ENCODE measurements around the gene C1QTNF6.

Gene C1QTNF6

DNA sequence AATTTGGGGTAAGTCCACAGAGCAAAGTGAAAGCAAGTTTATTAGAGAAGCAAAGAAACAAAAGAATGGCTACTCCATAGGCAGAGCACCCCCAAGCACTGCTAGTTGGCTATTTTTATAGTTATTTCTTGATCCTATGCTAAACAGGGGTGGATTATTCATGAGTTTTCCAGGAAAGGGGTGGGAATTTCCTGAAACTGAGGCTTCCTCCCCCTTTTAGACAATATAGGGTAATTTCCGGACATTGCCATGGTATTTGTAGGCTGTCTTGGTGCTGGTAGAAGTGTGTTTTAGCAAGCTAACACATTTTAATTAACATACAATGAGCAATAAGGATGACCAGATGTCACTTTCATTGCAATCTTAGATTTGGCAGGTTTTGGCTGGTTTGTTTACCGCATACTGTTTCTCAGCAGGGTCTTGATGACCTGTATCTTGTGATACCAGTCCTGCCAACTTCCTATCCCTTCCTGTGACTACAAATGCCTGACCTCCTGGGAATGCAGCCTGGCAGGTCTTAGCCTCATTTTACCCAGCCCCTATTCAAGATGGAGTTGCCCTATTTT lies 937 bp upstream of the C1QTNF6 start:
- no peak for DNase-seq

GRCh38 chr22:37187552-37187890 lies 526 bp downstream of the C1QTNF6 start:
- DNase-seq: no peak

DNA sequence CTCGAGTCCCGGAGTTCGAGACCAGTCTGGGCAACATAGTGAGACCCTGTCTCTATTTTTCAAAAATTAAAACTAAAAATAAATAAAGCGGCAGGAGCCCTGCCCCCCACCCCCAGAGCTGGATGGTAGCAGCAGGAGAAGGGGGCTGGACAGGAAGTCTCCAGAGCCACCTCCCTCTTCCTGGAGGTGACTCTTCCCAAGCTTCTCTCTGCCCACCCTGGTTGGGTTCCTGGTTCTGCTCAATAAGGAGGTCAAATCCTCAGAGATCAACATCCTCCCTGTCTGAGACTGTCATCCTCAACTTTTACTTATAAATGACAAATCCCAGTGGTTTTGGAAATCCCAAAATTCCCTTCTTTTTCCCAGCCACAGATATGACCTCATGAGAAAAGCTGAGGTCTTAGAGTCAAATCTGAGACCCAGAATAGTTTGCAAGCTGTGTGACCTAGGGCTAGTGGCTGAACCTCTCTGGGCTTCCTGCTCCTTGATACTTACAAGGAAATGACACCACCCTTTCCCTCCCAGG lies 987 bp downstream of the C1QTNF6 start:
- no peak for DNase-seq

GRCh38 chr22:37186228-37186996 lies 1.6 kb downstream of the C1QTNF6 start:
- DNase-seq: no peak

- DNase-seq: no peak
These were observed 2.3 kb downstream of the C1QTNF6 start for GRCh38 chr22:37185646-37186227.

GRCh38 chr22:37184816-37185541 lies 3.1 kb downstream of the C1QTNF6 start:
- no peak for DNase-seq

DNA sequence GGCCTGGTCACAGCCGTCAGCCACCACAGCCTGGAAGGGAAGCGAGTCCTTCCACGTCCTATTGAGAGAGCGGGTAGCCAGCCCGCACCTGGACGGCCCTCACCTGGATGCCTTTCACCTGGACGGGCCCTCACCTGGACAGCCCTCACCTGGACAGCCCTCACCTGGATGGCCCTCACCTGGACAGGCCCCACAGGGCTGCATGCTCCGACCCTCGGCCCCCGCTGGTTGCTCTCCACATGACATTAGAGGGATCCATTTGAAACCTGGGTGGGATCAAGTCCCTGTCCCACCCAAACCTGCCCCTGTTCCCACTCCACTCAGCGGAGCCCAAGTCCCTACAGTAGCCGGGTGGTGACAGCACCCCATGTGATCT lies 3.7 kb downstream of the C1QTNF6 start:
- DNase-seq: no peak

DNA sequence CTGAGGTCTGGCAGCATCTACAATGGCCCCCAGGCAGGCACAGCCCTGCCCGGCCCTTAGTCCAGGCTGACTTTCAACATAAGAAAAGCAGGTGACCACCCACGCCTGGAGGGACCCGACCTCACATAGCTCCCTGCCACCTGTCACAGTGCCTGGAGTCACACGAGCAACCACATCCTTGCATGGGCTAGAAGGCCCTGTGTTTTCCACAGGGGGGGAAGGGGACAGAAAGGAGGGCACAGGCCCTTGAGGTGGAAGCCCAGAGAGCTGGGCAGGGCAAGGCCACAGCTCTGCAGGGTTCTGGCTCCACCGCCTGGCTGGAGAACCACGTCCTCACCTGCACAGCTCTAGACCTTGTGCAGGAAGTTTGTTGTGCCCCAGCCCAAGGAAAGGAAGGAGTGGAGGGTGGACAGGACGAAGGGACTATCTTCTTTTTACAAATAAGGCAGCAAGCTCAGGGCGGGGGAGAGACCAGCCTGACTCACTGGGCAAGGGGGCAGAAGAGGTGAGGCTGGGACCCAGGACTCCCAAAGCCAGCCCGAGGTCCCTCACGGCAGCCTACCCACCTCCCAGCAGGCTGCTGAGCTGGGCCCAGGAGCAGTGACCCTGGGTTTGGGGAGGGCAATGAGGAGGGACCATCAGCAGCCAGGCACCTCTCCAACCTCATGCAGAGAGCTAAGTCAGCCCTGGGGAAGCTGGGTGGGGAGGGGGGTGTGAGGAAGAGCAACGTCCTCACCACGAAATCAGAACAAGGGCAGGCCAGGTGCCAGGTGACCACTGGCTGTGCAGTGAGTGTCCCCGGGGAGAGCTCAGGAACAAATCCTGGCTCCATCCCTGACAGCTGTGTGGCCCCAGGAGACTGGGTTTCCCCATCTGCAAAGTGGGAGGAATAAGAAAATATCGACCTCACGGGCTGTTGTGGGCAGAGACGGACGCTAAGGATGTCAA lies 4.3 kb downstream of the C1QTNF6 start:
- no peak for DNase-seq

- DNase-seq: no peak
These were observed 5.2 kb downstream of the C1QTNF6 start for GRCh38 chr22:37182949-37183245.

- DNase-seq: no peak
These were observed 5.7 kb downstream of the C1QTNF6 start for GRCh38 chr22:37182101-37182948.

DNA sequence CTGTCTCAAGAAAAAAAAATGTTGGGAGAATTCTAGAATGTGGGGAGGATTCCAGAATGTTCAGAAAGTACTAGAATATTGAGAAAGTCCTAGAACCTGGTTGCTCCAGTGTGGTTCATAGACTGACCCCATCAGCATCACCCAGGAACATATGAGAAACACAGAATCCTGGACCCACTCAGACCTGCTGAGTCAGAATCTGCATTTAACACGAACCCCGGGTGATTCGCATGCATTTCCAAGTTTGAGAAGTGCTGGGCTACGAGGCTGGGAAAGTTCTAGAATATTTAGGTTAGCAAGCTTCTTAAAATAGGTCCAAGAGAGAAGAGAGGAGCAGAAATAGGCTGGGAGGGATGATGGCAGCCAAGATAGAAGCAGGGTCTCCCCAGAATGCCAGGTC lies 6.4 kb downstream of the C1QTNF6 start:
- no peak for DNase-seq

DNA sequence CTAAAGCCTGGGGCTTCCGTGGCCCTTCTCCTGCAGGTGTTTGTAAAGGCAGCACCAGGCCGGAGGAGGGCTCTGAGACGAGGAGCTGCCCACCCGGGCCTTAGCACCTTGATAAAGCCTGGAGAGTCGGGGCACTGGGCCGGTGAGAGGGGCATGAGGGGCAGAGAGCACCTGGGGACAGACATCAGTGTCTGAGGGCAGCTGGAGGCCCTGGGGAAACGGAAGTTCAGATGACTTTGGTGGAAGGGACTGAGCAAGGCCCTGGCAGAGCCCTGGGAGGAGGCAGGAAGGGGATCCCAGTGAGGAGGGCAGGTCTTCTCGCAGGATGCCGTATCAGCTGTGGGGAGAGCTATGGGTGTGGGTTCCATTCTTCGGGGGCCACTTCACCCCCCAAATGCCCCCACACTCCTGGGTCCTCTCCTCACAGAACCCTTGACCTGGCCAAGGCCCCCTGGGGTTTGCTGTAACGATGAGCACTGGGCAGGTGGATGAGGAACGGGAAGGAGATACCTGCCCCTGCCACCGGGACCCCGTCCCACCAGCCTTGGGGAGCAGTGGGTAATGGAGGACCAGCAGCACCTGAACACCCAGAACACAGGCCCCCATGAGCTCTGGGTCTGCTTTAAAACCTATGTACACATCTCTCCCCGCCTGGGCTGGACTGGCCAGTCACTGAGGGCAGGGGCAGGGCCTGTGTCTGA lies 7.4 kb downstream of the C1QTNF6 start:
- DNase-seq: no peak

- no peak for DNase-seq
These were observed 8.2 kb downstream of the C1QTNF6 start for GRCh38 chr22:37179622-37180420.

- DNase-seq: no peak
These were observed 8.9 kb downstream of the C1QTNF6 start for GRCh38 chr22:37179126-37179470.

DNA sequence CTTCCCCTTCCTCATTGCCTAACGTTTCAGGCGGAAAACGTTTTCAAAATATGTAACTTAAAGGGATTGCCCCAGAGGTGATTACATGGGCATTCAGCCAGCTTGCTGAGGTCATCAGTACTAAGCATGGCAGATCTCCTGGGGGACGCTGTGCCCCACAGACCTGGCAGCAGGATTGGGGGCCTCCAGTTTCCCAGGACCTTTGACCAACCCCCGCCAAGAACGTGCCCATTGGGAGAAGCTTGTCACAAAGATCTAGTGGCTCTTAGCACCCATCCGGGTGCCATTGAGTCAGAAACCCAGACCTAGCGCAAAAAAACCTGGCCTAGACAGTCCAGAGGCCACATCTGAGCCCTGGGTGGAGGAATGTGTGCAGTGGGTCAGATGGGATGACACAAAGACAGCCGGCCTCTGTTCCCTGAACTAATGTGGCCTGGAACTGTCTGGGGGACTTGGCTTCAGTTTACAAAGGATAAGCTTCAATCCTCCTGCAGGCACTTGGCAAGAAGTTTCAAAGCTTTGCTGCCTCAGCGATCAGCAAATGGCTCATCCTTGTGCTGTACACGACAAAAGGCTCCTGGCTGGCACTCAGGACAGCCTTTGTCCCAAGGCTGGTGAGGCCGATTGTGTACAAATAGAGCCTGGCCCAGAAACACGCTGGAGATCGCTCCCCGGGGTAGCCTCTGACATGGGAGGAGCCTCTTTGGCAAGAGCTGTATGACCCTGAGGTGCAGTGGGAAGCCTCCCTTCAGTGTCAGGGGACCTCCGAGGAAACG lies 9.5 kb downstream of the C1QTNF6 start:
- DNase-seq: no peak

DNA sequence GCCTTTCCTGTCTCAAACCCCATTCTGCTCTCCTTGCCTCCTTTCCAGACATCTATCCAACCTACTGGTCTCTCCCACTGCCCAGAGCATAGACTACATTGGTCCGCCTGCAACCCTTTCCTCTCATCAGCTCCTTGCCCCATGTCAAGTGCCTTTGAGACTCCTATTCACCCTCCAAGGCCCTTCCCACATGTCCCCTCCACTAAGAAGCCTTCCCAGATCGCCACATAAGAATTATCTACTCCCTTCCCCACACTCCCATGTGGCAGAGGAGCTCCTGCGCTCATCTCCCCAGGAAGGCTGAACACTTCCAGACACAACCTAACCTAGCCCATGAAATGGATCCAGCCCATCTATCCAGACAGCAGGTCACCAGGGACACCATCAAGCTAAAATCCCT lies 10.3 kb downstream of the C1QTNF6 start:
- no peak for DNase-seq

DNA sequence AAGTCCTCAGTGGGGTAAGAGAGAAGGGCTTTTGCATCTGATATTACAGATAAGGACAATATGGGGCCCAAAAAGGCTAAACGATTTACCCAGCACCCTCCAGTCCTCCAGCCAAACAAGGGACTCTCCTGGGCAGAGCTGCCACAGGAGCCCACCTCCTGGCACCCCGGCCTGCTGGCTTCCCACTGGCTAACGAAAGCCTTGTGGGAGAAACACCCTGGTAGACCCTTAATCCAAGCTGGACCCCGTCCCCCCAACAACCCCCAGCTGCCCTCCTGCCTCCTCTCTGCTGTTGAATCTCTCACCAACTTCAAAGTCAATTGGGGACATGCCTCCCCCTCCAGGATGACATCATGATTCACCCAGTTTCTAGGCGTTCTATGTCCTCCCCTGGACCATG lies 10.8 kb downstream of the C1QTNF6 start:
- no peak for DNase-seq

DNA sequence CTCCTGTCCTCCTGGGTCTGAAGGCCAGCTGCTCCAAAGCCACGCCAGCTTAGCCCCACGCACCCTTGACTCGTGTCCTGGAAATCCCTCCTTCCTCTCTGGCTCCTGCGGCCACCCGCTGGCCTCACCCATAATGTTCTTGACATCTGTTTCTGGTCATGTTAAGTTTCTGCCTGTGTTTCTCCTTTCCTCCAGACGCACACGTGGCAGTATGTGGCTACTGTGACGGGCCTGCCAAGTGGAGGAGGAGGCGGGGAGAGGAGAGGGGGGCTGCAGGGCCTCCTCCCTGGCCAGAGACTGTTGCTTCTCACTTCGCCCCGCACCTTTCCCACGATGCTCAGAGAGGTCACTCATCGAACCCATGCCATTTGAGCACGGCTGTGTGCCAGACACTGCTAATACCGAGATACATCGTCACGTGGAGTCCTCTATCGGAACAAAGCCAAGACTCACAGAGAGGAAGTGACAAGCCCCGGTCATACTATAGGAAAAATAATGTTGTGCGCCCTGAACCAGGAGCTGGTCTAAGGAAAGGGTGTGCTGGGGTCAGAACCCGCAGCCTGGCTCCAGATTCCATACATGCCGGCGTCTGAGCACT lies 11.5 kb downstream of the C1QTNF6 start:
- no peak for DNase-seq
